Right hindlimb (tissue), 1 donor: ENCODE measurements around the gene CLEC2B.

Experiments
- DNase-seq: peaks from one replicate; pipeline ENCODE4 v3.0.0-alpha.2; 2018

The CLEC2B gene

DNA sequence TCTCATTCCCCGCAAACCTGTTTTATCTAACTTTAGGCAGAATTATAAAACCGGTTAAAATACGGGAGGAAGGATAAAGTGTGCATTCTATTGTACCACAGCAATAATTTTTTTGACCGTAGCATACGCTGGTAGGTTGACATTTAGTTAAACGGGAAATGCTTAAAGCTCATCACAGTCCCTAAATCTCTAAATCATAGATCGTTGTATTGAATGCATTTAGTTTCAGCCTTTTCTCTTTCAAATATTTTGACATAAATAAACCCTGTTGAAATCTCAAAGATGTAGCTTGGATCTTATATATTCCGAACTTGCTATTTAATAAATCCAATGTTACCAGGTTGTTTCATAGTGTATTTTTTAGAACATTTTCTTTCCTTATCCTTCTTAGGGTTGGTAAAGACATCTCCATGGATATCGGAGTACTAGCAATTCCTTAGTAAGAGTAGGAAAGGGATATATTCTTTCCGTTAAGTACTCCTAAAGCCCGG lies 798 bp downstream of the CLEC2B start:
- DNase-seq, result no peak

DNA sequence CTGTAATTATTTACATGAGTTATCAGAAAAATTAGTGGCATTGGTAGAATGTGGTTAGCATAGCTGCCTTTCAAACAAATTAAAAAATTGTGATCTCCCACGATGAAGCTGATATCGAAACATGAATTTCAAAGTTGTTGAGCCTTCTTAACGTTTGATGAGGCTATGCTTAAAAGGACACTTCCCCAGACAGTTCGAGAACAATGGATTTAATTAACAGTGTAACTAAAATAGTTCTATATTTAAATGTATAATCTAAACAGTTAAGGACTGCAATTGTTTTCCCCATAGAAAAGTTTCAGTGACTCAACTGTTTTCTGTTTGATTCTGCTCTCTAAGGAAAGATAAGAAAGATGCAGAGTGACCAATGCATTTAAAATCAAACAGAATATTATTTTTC lies 1.6 kb downstream of the CLEC2B start:
- no peak for DNase-seq

DNA sequence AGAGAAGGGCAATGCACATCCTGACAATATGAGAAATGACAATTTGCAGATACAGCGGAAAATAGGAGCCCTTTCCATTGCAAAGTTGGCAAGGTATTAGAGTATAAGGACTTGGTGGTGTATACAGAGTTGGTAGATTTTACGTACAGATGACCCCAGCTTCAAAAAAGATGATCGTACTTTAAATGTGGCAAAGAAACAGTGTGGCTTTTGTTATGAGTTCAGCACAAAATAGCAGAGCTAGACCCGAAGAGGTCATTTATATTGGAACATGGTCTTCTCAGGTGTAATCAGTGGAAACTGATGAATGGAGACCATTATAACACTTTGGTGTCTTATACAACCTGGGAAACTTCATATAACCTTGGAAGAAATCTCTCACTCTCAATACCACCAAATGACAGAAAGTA lies 2.3 kb downstream of the CLEC2B start:
- no peak for DNase-seq

DNA sequence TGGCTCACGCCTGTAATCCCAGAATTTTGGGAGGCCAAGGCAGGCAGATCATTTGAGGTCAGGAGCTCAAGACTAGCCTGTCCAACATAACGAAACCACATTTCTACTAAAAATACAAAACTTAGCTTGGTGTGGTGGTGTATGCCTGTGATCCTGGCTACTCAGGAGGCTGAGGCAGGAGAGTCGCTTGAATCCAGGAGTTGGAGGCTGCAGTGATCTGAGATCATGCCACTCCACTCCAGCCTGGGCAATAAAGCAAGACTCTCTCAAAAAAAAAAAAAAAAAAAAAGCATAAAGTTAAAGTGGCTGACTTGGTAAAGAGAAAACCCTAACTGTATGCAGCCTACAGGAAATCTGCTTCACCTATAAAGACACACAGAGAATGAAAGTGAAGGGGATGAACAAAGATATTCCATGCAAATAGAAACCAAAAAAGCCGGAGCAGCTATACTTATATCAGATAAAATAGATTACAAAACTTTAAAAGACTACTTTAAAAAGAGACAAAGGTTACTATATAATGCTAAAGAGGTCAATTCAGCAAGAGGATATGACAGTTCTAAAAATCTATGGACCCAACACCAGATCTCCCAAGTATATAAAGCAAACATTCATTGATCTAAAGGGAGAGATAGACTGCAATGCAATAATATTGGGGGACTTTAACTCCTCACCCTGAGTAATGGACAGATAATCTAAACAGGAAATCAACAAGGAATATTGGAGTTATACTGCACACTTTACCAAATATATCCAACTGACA lies 4.1 kb downstream of the CLEC2B start:
- no peak for DNase-seq

DNA sequence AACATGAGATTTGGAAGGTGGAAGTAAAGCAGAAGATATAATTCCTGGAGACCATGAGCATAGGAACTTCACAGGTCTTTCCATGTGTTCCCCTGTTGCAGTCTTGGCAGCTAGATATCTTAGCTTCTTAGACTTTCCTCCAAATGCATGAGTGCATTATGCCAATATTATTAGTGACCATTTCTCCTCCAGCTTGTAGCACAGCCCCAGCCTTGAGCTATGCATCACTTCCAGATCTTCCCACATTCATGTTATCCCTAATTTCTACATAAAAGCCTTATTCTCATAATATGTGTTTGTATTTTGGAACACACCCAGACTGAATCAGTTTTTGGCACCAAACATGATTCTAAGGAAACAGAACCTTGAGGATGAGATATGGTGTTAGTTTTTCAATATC lies 11.0 kb downstream of the CLEC2B start:
- DNase-seq, result no peak

DNA sequence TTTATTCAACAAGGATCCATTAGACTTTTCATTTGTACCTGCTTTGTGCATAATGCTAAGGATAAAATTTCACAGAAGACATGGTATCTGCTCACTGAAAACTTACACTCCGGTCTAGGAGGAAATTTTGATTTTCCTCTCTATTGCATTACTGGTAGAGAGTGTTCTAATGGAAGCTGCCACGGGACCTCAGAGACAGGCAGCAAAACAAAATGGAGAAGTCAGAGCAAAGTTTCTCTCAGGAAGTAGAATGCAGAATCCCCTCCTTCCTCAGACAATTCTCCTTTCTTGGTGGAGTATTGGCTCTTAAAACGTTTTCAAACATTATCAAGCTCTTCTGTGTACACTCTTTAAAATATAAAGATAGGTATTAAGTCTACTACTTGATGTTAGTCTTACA lies 12.3 kb downstream of the CLEC2B start:
- no peak for DNase-seq

DNA sequence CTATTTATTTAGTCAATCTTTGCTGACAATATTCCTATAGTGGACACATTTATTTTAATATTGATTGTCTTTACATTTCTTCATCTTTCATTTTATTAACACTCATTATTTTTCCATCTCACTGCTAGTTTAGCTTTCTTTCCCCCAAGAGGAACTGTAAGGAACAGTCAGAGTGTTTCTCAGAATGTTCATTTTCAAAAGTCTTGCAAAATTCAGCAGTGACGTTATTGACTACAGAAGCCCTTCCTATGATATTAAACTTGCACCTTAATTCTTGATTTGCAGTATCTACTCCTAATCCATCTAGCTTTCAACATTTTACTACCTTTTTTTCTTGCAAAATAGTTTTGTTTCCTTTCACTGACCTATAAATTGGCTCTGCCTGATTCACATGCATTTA lies 13.0 kb downstream of the CLEC2B start:
- DNase-seq, result no peak

DNA sequence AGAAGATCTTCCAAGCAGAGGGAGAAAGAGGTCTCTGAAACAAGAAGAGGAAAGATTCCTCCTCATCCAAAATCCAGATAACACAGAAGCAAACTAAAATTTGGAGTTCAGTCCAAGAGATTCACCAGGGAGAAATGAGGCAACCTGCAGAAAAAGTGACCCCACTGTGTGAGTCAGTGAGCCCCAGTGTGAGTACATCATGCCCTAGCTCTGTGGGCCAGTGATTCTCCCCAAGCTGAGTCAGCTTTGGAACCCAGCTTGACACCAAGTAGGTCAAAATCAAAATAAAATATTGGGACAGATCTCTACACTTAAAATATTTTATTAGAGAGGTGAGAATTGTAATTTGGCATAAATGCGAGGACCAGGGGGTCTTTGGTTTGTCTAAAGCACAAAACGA lies 17.2 kb downstream of the CLEC2B start:
- no peak for DNase-seq

DNA sequence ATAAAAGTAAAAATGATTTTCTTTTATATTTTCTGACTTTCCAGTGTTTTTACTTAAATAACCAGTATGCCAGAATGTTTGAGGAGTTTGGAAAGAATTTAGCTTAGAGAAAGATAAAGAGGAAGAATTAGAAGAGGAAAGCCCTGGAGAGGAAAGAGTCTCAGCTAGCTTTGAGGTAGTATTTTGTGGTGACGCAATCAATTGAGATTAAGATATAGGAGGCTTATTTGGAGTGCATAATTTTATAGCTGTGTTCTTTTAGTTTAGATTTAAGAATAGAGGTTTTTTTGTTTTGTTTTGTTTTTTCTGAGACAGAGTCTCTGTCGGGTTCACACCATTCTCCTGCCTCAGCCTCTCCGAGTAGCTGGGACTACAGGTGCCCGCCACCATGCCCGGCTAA lies 18.1 kb downstream of the CLEC2B start:
- DNase-seq, result no peak

DNA sequence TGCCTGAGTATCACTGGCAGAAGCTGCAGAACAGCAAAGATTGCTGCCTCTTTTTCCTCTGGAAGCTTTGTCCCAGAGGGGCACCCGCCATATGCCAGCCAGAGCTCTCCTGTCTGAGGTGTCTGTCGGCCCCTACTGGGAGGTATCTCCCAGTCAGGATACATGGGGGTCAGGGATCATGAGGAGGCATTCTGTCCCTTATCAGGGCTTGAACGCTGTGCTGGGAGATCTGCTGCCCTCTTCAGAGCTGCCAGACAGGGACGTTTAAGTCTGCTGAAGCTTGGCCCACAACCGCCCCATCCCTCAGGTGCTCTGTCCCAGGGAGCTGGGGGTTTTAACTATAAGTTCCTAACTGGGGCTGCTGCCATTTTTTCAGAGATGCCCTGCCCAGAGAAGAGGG lies 20.3 kb downstream of the CLEC2B start:
- DNase-seq, result no peak

DNA sequence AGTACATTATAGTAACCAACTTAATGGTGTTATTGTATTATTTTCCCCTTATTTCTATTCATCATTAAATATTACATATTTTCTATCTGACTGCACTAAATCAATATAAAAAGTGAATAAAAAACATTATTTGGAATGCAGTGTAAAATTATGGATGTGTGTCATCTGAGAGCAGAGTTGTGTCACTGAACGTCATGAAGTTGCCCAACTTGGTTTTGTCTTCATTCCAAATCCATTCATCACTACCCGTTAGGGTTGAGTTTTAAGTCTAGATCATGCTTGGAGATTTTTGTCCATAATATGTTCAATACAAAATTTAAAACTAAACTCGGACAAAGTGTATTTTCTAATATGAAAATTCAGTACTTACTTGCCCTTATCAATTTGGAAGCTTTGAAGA lies 25.7 kb downstream of the CLEC2B start:
- DNase-seq, result no peak

DNA sequence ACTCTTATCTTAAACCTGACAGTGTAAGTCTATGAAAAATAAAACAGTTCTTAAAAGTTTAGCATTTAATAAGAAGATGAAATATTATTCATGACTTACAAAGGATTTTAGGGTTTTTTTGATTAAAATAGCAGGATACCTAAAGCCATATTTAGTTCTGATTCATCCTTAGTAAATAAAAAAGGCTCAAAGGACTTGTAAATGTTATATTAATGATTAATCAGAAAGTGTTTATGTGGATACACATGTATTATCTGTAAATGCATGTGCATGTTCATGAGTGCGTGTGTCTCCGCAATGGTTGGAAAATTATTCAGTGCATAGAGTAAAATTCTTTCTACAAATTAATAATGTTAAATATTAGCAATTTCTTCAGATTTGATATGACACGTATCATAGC lies 37.4 kb downstream of the CLEC2B start:
- DNase-seq, result no peak

DNA sequence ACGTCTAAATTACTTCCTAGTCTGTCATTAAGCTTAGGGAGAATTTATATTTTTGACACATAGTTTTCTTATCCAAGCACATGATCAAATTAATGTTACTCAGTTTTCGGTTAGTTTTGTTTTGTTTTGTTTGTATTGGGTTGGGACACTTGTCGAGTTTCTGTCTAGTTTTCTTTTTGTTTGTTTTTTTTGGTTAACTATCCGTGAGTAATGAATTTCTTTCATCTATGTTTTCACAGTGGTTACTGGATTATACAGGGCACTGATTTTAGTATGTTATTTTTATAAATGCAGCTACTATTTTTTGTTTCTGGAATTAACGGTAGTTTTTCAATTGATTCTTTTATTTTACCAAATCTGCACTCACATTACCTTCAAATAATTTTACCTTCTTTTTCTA lies 39.2 kb downstream of the CLEC2B start:
- DNase-seq, result no peak

DNA sequence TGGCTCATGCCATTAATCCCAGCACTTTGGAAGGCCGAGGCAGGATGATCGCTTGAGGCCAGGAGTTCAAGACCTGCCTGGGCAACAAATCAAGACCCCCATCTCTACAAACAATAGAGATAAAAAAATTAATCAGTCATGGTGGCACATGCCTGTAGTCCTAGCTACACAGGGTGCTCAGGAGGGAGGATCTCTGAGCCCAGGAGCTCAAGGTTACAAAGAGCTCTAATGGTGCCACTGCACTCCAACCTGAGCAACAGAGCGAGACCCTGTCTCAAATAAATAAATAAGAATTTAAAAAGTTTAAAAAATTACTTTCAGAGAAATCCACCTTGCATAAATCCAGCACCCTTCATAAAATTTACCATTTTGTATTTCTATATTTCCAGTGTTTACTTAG lies 39.7 kb downstream of the CLEC2B start:
- no peak for DNase-seq

DNA sequence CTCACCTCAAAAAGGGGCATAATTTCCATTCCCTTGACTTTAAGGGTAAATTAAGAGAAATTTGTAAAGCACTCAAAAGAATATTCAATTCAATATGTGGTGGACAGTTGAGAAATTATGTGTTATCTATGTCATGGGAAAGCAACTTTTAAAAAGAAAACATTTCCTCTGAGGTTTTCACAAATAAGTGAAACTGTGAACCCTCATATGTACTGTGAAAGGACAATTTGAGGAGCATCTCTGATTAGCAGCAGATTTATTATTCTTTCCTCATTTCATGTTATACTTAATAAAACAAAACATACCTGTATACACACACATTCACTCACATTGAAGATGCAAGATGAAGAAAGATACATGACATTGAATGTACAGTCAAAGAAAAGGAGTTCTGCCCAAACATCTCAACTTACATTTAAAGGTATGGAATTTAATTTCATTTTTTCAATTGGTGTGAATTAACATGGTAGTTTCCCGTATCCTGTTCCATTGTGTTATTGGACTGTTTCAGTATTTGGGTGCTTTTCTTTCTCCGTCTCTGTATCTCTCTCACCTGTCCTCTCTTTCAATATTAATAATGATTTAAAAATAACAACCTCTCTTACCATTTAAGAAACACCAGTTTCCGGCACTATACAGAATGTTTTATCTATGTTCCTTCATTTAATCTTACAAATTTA lies 41.8 kb downstream of the CLEC2B start, which contains the start of gene KLRF1:
TSS of gene KLRF1 (plus strand) at position 273 of the 680 bp plus-strand sequence. CDS start at position 337, 64 bp downstream.
- DNase-seq, result no peak

DNA sequence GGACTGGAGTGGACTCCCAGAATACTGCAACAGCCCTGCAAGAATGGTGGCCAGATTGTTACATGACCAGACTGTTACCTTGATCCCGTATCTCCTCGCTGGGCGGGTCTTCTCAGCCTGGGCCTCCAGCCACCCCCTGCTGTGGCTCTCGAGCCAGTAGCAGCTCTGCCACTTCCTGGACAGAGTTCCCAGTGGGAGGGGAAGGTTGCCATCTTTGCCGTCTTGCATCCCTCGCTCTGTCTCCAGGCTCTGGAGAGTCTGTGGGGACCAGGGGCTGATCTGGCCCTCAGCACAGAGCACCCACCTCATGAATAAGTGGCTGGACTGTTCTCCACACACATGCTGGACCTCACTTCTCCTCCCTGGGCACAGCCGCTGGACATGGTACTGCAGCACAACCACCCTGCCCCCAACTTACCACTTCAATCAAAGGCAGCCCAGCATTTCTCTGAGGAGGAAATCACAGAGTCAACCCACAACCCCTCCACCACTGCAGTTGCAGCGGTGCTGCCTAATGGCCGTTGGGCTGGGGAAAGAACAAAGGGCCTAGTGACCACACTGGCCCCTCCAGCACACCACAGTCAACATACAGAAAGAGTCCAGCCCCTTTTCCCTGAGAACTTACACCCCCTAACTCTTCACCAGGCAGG lies 48.7 kb downstream of the CLEC2B start:
- DNase-seq, result no peak

DNA sequence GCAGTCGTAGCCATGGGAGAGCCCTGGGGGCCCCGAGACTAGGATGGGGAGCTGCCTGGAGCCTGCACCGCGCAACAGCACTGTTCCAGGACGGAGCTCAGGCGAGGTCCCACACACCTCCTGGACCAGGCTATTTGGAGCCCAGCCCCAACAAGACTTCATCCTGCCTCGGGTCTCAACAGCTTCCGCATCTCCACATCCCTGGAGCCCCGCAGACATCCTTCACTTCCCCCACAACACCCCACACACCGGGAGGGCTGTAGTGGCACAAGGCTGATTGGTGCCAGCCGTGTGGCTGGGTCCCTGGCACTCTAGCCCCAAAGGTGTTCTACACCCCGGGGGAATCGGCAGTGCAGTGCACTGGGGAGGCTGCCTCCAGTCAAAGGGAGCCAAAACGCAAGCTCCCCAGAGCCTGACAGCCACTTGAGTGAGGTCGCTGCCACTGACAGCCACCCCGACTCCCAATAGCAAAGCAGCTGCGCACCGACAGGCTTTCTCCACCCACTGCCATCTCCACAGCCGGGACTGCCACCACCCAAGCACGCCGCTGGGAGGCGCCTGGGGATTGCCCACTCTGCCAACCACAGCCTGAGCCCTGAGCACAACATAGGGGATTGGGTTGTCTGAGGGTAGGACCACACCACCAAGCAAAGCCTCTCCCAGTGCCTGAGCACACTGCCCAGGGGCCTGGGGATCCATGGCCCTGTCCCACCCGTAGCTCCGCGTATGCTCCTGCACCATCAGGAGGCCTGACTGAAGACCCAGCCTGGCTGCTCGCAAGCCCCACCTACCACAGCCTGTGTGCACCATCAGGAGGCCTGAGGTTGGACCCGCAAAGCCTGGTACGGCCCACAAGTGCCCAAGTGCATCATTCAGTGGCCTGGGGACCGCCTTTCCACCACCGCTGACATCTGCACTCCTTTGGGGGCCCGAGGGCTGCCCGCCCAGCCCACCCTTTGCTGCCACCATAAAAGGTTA lies 55.0 kb downstream of the CLEC2B start:
- peak; percentile 47 for DNase-seq

DNA sequence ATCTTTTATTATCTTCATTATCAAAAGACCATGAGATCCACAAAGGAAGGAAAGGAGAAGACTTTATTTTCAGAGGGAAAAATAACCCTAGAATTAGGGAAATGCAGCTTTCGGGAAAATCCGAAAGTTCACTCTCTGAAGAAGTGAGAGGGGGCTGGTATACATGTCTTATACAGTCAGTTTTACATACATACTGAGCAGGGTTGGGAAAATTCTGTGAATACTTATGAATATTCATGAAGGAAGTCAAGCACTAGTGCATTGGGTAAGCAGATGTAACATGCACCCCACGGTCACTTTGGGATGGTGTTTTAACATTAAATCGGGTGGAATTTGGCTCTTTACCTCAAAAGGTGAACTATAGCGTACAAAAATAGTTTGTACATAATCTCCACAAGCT lies 57.5 kb downstream of the CLEC2B start:
- no peak for DNase-seq

DNA sequence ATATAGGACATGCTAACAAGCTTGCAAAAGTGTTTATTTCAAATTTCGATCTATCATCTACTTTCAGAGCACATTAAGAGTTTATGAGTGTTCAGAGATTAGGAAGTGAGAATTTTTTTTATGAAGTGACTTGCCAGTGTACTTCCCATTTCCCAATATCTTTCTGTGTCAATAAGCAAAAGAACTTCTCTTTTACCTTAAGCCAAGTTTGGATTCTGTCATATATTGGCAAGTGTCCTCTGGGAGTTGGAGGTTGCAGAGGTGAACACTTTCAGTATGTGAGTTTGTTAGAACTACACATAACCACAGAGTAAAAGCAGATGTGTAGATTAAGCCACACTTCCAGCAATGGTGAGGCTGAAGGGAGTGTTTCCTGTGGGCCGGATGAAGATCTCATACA lies 58.5 kb downstream of the CLEC2B start:
- DNase-seq, result no peak

DNA sequence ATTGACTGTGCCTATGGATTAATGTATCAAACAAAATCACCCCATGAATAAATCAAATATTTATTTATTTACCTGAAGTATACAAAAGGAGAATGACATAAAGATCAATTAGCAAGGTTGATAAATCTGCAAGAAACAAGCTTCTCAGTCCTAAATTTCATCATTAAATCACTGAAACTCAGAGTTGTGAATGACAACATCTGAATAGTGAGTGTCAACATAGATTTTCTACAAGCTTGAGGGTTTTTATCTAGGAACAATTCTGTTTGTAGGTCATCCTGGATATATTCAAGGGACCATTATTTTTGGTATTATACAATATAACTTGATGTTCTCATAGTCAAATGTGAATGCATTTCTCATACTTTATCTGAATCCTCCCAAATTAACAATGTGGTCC lies 59.3 kb downstream of the CLEC2B start:
- no peak for DNase-seq

DNA sequence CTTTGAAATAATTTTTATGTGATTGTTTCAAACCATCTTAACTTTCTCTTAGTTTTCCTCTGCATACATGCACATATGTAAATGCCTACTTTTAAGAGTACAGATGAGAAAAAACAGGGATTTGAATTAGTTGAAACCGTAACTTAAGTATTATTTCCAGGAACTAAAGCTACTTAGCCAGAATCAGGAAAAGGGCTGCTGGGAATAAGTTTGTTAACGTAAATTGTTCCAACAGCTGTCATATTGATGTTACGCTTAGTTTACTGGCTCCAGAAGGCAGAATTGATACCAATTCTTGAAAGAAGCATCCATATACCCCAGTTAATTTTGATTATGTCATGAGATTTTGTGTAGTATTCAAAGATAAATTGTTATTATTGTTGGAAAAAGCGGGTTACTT lies 59.8 kb downstream of the CLEC2B start:
- no peak for DNase-seq

DNA sequence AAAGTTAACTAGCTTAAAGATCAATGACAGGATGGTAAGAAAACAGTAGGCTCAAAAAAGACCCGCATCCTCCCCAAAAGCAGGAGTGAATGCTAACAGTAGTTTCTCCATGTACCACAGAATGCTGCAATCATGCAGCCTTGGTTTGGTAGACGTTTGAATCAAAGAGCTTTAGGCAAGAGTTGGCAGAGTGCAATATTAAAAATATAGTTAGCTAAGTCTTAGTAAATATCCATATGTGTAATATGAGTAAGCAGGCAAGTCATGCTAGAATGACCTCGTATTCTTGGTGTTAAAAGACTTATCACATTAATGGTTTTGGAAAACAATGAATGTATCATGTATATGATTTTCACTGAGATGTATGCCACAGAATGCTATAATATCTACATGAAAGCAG lies 60.6 kb downstream of the CLEC2B start:
- DNase-seq, result no peak

DNA sequence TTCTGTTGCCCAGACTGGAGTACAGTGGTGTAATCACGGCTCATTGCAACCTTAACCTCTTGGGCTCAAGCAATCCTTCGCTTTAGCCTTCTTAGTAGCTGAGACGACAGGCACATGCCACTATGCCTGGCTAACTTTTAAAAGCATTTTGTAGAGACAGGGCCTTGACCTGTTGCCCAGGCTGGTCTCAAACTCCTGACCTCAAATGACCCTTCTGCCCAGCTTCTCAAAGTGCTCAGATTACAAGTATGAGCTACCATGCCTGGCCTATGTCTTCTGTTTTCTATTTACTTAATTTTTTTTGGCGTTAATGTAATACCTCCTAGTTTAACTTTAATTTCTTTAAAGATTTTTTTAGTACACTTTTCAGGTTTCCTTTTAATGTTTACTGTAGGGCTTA lies 62.4 kb downstream of the CLEC2B start:
- DNase-seq, result no peak
